GM18498 (cell line): ENCODE results near the gene SEMA4D.
A peak's percentile ranks its signal among the peaks of the same experiment; 100 is the strongest.
"Not testable (repeated sequence)": the region's sequence is repeated elsewhere in the genome, so short reads cannot be mapped to it uniquely, and the experiment has no call there.

ENCODE experiments used
- ATAC-seq: cut with Tn5 transposase; IDR thresholded peaks from one replicate; pipeline ENCODE4 v1.9.1; 2021; ENCODE audit warnings: mild to moderate bottlenecking, moderate library complexity; ENCODE audit not compliant: unreplicated experiment

SEMA4D gene

GRCh38 chr9:89375191-89375760, 122.6 kb downstream of the SEMA4D start:
- peak; percentile 77 for ATAC-seq

- ATAC-seq, result no peak
Observed at GRCh38 chr9:89374176-89374575, 123.7 kb downstream of the SEMA4D start.

- no peak for ATAC-seq
Observed at GRCh38 chr9:89372979-89373378, 124.9 kb downstream of the SEMA4D start.

- no peak for ATAC-seq
Observed at GRCh38 chr9:89372230-89372816, 125.6 kb downstream of the SEMA4D start.

- ATAC-seq, result not testable (repeated sequence)
Observed at GRCh38 chr9:89371791-89372190, 126.1 kb downstream of the SEMA4D start.

GRCh38 chr9:89370593-89370992, 127.3 kb downstream of the SEMA4D start:
- ATAC-seq, result no peak

GRCh38 chr9:89368978-89369377, 128.9 kb downstream of the SEMA4D start:
- no peak for ATAC-seq

GRCh38 chr9:89368550-89368949, 129.4 kb downstream of the SEMA4D start:
- no peak for ATAC-seq

- no peak for ATAC-seq
Observed at GRCh38 chr9:89367726-89368437, 130.0 kb downstream of the SEMA4D start.

- no peak for ATAC-seq
Observed at GRCh38 chr9:89367281-89367680, 130.6 kb downstream of the SEMA4D start.

GRCh38 chr9:89366711-89367110, 131.2 kb downstream of the SEMA4D start:
- no peak for ATAC-seq

GRCh38 chr9:89365532-89365912, 132.4 kb downstream of the SEMA4D start:
- no peak for ATAC-seq

- ATAC-seq, result no peak
Observed at GRCh38 chr9:89364666-89365531, 133.0 kb downstream of the SEMA4D start.

GRCh38 chr9:89363921-89364665, 133.8 kb downstream of the SEMA4D start:
- ATAC-seq, result no peak

- ATAC-seq, result no peak
Observed at GRCh38 chr9:89363311-89363670, 134.6 kb downstream of the SEMA4D start.

GRCh38 chr9:89362647-89363310, 135.1 kb downstream of the SEMA4D start:
- ATAC-seq, result no peak

- no peak for ATAC-seq
Observed at GRCh38 chr9:89361816-89362646, 135.9 kb downstream of the SEMA4D start.

- no peak for ATAC-seq
Observed at GRCh38 chr9:89361031-89361430, 136.9 kb downstream of the SEMA4D start.

- no peak for ATAC-seq
Observed at GRCh38 chr9:89360465-89360864, 137.4 kb downstream of the SEMA4D start.
